GM23338 (cell line): Measurements from ENCODE around the gene BCL2L2. TPM values are rescaled to one million over a fixed set of nuclear protein-coding genes. Genes with fewer than 3 reads are reported as not detected.

ENCODE experiments used
- ATAC-seq: fragments of 200-7000 bp; cut with Tn5 transposase; 3 replicates; pipeline ENCODE4 v1.9.1; 2020
- DNase-seq: peaks from one replicate; pipeline ENCODE4 v3.0.0-alpha.2; 2015; ENCODE audit warnings: low spot score
- H2AFZ ChIP-seq: fragments of 200-600 bp; sonication (generic); 2 replicates; pipeline ENCODE4 v1.8.0; 2016; ENCODE audit warnings: antibody characterized with exemption, mild to moderate bottlenecking, moderate library complexity
- H3F3A ChIP-seq: fragments of 200-600 bp; sonication (generic); replicated peaks from 2 replicates; pipeline ENCODE4 v1.8.0; 2017; ENCODE audit warnings: antibody characterized with exemption, mixed run types, low read depth
- H3K27ac ChIP-seq: fragments of 200-600 bp; sonication (generic); 2 replicates; pipeline ENCODE4 v1.6.1; 2016; ENCODE audit warnings: low read depth
- H3K27me3 ChIP-seq: fragments of 200-600 bp; sonication (generic); 2 replicates; pipeline ENCODE4 v1.8.0; 2016; ENCODE audit warnings: mild to moderate bottlenecking, mixed run types, moderate library complexity; ENCODE audit not compliant: insufficient read depth
- H3K36me3 ChIP-seq: fragments of 200-600 bp; sonication (generic); 2 replicates; pipeline ENCODE4 v1.8.0; 2016; ENCODE audit warnings: mild to moderate bottlenecking; ENCODE audit not compliant: insufficient read depth
- H3K4me1 ChIP-seq: fragments of 200-600 bp; sonication (generic); 2 replicates; pipeline ENCODE4 v1.8.0; 2016; ENCODE audit warnings: mild to moderate bottlenecking, moderate library complexity; ENCODE audit not compliant: insufficient read depth
- H3K4me2 ChIP-seq: fragments of 200-600 bp; sonication (generic); 2 replicates; pipeline ENCODE4 v1.7.1; 2017; ENCODE audit warnings: mixed run types
- H3K4me3 ChIP-seq: fragments of 200-600 bp; sonication (generic); 2 replicates; pipeline ENCODE4 v1.6.1; 2016; ENCODE audit warnings: mixed run types
- H3K79me2 ChIP-seq: fragments of 200-600 bp; sonication (generic); replicated peaks from 2 replicates; pipeline ENCODE4 v1.8.0; 2017; ENCODE audit warnings: mild to moderate bottlenecking; ENCODE audit not compliant: insufficient read depth
- H3K9me2 ChIP-seq: fragments of 200-600 bp; sonication (generic); 2 replicates; pipeline ENCODE4 v1.8.0; 2017; ENCODE audit not compliant: insufficient read depth
- H4K20me1 ChIP-seq: fragments of 200-600 bp; sonication (generic); replicated peaks from 2 replicates; pipeline ENCODE4 v1.8.0; 2017; ENCODE audit warnings: mild to moderate bottlenecking; ENCODE audit not compliant: insufficient read depth
- H3K27ac Mint-ChIP-seq: 2 replicates; pipeline ENCODE4 v1.8.0; 2020; ENCODE audit warnings: inconsistent platforms, mild to moderate bottlenecking, moderate library complexity, mixed read lengths
- H3K27me3 Mint-ChIP-seq: 3 replicates; pipeline ENCODE4 v1.8.0; 2022; ENCODE audit warnings: low read depth, mild to moderate bottlenecking, moderate library complexity, mixed read lengths, inconsistent platforms; ENCODE audit not compliant: insufficient read depth, poor library complexity
- H3K36me3 Mint-ChIP-seq: 3 replicates; pipeline ENCODE4 v1.8.0; 2021; ENCODE audit warnings: low read depth, mild to moderate bottlenecking, inconsistent platforms, moderate library complexity, mixed read lengths
- H3K4me1 Mint-ChIP-seq: 3 replicates; pipeline ENCODE4 v1.8.0; 2020; ENCODE audit warnings: mild to moderate bottlenecking, inconsistent platforms, mixed read lengths
- H3K4me3 Mint-ChIP-seq: 3 replicates; pipeline ENCODE4 v1.8.0; 2021; ENCODE audit warnings: moderate library complexity, mild to moderate bottlenecking, inconsistent platforms, mixed read lengths
- H3K9me3 Mint-ChIP-seq: 3 replicates; pipeline ENCODE4 v1.8.0; 2020; ENCODE audit warnings: moderate library complexity, mild to moderate bottlenecking, inconsistent platforms, mixed read lengths
- CREB1 ChIP-seq: fragments of 250-450 bp; sonication (Bioruptor Pico); IDR thresholded peaks from 2 replicates; pipeline ENCODE4 v1.5.0; 2020; ENCODE audit warnings: low read depth, mild to moderate bottlenecking, moderate library complexity
- EZH2phosphoT487 ChIP-seq: fragments of 200-600 bp; sonication (generic); IDR thresholded peaks from one replicate; pipeline ENCODE4 v1.8.1; 2018; ENCODE audit warnings: antibody characterized with exemption; ENCODE audit not compliant: unreplicated experiment
- JUNB ChIP-seq: IDR thresholded peaks from one replicate; pipeline ENCODE4 v1.6.1; 2016; ENCODE audit warnings: antibody characterized with exemption; ENCODE audit not compliant: unreplicated experiment
- NANOG ChIP-seq: IDR thresholded peaks from 2 replicates; pipeline ENCODE4 v1.6.1; 2016; ENCODE audit warnings: antibody characterized with exemption, borderline replicate concordance
- POLR2AphosphoS5 ChIP-seq: IDR thresholded peaks from 2 replicates; pipeline ENCODE4 v1.6.1; 2016; ENCODE audit warnings: antibody characterized with exemption, low read depth
- STAT1 ChIP-seq: IDR thresholded peaks from one replicate; pipeline ENCODE4 v1.6.1; 2016; ENCODE audit warnings: antibody characterized with exemption; ENCODE audit not compliant: unreplicated experiment
- ZNF114 ChIP-seq: fragments of 250-450 bp; sonication (Bioruptor Pico); IDR thresholded peaks from 2 replicates; pipeline ENCODE4 v1.5.0; 2020; ENCODE audit warnings: mild to moderate bottlenecking, moderate library complexity
- ZNF331 ChIP-seq: fragments of 250-450 bp; sonication (Bioruptor Pico); IDR thresholded peaks from 2 replicates; pipeline ENCODE4 v1.5.0; 2020; ENCODE audit warnings: low read depth, mild to moderate bottlenecking, moderate library complexity
- long read RNA-seq: library from polyadenylated mRNA; unstranded; transcript quantifications from one replicate; pipeline ENCODE4 v2.0.0, GENCODE V29; 2020; ENCODE audit not compliant: unreplicated experiment
- polyA plus RNA-seq: library from polyadenylated mRNA; unstranded; fragments of >200 nt; fragmentation: Nextera tagmentation; extraction: Ambion mirVana; gene quantifications from 2 replicates; pipeline ENCODE4 v1.2.1, GENCODE V29; 2016
- total RNA-seq: library from RNA; depleted of rRNA; stranded (reverse); fragments of >200 nt; shearing (Covaris generic); gene quantifications from 2 replicates; pipeline ENCODE4 v1.2.3, GENCODE V29; 2014; rRNA removed
- TF ChIP-seq, protein P1 (sequence below): fragments of 250-450 bp; sonication (Bioruptor Pico); IDR thresholded peaks from 2 replicates; pipeline ENCODE4 v1.5.0; 2020; ENCODE audit warnings: mild to moderate bottlenecking, moderate library complexity
- TF ChIP-seq, protein P2 (sequence below): IDR thresholded peaks from one replicate; pipeline ENCODE4 v1.6.1; 2018; ENCODE audit warnings: antibody characterized with exemption; ENCODE audit not compliant: unreplicated experiment
- TF ChIP-seq, protein P3 (sequence below), 2 experiments: fragments of 200-600 bp in 1 of 2; sonication (generic) in 1 of 2; conservative IDR thresholded peaks; 2 replicates each; pipeline versions ENCODE4 v1.5.1 to v1.6.1; 2016 to 2017; ENCODE audit warnings: antibody characterized with exemption in 2 of 2, low read depth in 2 of 2, mild to moderate bottlenecking in 2 of 2, moderate library complexity in 1 of 2
- TF ChIP-seq, protein P4 (sequence below): IDR thresholded peaks from 2 replicates; pipeline ENCODE4 v1.6.1; 2016; ENCODE audit warnings: antibody characterized with exemption

BCL2L2 gene, protein sequence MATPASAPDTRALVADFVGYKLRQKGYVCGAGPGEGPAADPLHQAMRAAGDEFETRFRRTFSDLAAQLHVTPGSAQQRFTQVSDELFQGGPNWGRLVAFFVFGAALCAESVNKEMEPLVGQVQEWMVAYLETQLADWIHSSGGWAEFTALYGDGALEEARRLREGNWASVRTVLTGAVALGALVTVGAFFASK
- 11.0 and 12.3 TPM in 2 replicates for total RNA-seq
- polyA plus RNA-seq, result 3.5 and 3.6 TPM in 2 replicates
- long read RNA-seq, result 0 reads

DNA sequence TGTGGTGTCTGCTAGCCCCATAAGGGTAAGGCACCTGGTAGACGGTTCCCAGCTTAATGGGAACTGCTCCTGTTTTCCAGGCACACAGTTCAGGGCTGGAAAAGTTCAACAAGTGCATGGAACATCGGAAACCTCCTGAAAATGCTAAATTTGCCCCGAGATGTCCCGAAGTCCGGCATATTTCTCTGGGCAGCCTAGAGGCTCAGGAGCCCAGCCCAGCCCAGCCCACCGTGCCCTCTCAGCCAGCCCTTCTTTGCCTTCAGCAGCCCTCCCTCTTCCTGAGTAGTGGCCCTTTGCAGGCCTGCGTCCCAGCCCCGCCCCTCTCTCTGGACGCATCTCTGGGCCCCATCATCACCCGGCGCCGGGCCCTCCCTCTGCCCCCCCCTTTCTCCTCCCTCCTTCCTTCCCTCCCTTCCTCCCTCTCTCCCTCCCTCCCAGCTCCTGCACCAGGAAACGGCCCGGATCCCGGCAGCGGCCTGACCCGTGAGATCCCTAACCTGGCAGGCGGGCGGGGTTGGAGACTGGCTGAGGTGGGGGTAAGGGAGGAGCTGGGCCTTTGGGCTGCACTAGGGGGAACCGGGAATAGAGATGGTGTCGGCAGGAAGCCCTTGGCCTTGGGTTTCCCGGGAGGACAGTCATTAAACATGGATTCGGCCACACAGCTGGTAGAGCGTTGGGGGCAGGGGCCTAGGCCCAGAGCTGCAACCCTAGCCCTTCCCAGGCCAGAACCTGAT is at the start of gene BCL2L2:
Gene BCL2L2, plus strand, starts transcription at position 422 of the 734 bp plus-strand sequence. CDS start 935 bp downstream, outside the sequence.
- no peaks in the 10 kb centered on the region; the same call in 1 of the 2 replicates for H4K20me1 ChIP-seq
- TF ChIP-seq STAT1 (no peak), JUNB (no peak), POLR2AphosphoS5 (peak; percentile 80), ZNF114 (CRISPR knock-in tag) (no peak), CREB1 (CRISPR knock-in tag) (peak; percentile 98), EZH2phosphoT487 (no peak), ZNF331 (CRISPR knock-in tag) (no peak), NANOG (no peak)
- TF ChIP-seq, protein P1, sequence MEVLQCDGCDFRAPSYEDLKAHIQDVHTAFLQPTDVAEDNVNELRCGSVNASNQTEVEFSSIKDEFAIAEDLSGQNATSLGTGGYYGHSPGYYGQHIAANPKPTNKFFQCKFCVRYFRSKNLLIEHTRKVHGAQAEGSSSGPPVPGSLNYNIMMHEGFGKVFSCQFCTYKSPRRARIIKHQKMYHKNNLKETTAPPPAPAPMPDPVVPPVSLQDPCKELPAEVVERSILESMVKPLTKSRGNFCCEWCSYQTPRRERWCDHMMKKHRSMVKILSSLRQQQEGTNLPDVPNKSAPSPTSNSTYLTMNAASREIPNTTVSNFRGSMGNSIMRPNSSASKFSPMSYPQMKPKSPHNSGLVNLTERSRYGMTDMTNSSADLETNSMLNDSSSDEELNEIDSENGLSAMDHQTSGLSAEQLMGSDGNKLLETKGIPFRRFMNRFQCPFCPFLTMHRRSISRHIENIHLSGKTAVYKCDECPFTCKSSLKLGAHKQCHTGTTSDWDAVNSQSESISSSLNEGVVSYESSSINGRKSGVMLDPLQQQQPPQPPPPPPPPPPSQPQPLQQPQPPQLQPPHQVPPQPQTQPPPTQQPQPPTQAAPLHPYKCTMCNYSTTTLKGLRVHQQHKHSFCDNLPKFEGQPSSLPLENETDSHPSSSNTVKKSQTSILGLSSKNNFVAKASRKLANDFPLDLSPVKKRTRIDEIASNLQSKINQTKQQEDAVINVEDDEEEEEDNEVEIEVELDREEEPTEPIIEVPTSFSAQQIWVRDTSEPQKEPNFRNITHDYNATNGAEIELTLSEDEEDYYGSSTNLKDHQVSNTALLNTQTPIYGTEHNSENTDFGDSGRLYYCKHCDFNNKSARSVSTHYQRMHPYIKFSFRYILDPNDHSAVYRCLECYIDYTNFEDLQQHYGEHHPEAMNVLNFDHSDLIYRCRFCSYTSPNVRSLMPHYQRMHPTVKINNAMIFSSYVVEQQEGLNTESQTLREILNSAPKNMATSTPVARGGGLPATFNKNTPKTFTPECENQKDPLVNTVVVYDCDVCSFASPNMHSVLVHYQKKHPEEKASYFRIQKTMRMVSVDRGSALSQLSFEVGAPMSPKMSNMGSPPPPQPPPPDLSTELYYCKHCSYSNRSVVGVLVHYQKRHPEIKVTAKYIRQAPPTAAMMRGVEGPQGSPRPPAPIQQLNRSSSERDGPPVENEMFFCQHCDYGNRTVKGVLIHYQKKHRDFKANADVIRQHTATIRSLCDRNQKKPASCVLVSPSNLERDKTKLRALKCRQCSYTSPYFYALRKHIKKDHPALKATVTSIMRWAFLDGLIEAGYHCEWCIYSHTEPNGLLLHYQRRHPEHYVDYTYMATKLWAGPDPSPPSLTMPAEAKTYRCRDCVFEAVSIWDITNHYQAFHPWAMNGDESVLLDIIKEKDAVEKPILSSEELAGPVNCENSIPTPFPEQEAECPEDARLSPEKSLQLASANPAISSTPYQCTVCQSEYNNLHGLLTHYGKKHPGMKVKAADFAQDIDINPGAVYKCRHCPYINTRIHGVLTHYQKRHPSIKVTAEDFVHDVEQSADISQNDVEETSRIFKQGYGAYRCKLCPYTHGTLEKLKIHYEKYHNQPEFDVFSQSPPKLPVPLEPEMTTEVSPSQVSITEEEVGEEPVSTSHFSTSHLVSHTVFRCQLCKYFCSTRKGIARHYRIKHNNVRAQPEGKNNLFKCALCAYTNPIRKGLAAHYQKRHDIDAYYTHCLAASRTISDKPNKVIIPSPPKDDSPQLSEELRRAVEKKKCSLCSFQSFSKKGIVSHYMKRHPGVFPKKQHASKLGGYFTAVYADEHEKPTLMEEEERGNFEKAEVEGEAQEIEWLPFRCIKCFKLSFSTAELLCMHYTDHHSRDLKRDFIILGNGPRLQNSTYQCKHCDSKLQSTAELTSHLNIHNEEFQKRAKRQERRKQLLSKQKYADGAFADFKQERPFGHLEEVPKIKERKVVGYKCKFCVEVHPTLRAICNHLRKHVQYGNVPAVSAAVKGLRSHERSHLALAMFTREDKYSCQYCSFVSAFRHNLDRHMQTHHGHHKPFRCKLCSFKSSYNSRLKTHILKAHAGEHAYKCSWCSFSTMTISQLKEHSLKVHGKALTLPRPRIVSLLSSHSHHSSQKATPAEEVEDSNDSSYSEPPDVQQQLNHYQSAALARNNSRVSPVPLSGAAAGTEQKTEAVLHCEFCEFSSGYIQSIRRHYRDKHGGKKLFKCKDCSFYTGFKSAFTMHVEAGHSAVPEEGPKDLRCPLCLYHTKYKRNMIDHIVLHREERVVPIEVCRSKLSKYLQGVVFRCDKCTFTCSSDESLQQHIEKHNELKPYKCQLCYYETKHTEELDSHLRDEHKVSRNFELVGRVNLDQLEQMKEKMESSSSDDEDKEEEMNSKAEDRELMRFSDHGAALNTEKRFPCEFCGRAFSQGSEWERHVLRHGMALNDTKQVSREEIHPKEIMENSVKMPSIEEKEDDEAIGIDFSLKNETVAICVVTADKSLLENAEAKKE (CRISPR knock-in tag), result no peak
- TF ChIP-seq, protein P2, sequence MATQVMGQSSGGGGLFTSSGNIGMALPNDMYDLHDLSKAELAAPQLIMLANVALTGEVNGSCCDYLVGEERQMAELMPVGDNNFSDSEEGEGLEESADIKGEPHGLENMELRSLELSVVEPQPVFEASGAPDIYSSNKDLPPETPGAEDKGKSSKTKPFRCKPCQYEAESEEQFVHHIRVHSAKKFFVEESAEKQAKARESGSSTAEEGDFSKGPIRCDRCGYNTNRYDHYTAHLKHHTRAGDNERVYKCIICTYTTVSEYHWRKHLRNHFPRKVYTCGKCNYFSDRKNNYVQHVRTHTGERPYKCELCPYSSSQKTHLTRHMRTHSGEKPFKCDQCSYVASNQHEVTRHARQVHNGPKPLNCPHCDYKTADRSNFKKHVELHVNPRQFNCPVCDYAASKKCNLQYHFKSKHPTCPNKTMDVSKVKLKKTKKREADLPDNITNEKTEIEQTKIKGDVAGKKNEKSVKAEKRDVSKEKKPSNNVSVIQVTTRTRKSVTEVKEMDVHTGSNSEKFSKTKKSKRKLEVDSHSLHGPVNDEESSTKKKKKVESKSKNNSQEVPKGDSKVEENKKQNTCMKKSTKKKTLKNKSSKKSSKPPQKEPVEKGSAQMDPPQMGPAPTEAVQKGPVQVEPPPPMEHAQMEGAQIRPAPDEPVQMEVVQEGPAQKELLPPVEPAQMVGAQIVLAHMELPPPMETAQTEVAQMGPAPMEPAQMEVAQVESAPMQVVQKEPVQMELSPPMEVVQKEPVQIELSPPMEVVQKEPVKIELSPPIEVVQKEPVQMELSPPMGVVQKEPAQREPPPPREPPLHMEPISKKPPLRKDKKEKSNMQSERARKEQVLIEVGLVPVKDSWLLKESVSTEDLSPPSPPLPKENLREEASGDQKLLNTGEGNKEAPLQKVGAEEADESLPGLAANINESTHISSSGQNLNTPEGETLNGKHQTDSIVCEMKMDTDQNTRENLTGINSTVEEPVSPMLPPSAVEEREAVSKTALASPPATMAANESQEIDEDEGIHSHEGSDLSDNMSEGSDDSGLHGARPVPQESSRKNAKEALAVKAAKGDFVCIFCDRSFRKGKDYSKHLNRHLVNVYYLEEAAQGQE, result no peak
- TF ChIP-seq, protein P3, sequence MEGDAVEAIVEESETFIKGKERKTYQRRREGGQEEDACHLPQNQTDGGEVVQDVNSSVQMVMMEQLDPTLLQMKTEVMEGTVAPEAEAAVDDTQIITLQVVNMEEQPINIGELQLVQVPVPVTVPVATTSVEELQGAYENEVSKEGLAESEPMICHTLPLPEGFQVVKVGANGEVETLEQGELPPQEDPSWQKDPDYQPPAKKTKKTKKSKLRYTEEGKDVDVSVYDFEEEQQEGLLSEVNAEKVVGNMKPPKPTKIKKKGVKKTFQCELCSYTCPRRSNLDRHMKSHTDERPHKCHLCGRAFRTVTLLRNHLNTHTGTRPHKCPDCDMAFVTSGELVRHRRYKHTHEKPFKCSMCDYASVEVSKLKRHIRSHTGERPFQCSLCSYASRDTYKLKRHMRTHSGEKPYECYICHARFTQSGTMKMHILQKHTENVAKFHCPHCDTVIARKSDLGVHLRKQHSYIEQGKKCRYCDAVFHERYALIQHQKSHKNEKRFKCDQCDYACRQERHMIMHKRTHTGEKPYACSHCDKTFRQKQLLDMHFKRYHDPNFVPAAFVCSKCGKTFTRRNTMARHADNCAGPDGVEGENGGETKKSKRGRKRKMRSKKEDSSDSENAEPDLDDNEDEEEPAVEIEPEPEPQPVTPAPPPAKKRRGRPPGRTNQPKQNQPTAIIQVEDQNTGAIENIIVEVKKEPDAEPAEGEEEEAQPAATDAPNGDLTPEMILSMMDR (conservative IDR thresholded peaks at IDR 0.05; ENCODE audit: low read depth in 2 of 2), result no peak
- TF ChIP-seq, protein P4, sequence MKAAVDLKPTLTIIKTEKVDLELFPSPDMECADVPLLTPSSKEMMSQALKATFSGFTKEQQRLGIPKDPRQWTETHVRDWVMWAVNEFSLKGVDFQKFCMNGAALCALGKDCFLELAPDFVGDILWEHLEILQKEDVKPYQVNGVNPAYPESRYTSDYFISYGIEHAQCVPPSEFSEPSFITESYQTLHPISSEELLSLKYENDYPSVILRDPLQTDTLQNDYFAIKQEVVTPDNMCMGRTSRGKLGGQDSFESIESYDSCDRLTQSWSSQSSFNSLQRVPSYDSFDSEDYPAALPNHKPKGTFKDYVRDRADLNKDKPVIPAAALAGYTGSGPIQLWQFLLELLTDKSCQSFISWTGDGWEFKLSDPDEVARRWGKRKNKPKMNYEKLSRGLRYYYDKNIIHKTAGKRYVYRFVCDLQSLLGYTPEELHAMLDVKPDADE, result peak; percentile 71; the same call in 1 of the 2 replicates

More for the DNA sequence above, at the start of gene BCL2L2:
- Histone ChIP-seq H3K4me3 (peak within 1 kb of the TSS; percentile 85), H3K27ac (peak within 1 kb of the TSS; percentile 85), H3K9me2 (no peaks in the 10 kb centered on the region), H3K4me2 (peak within 1 kb of the TSS; percentile 96), H3K79me2 (peaks cover 11% of the 10 kb centered on the region; the same call in 1 of the 2 replicates), H3K27me3 (peaks cover 27% of the 10 kb centered on the region), H3F3A (peaks cover 12% of the 10 kb centered on the region), H3K4me1 (peaks cover 15% of the 10 kb centered on the region), H2AFZ (peak within 1 kb of the TSS; percentile 94), H3K36me3 (no peaks in the 10 kb centered on the region; the same call in 1 of the 2 replicates)
- Mint-ChIP-seq H3K4me1 (peaks cover 26% of the 10 kb centered on the region), H3K27ac (peak within 1 kb of the TSS; percentile 96), H3K36me3 (peaks cover 20% of the 10 kb centered on the region; the same call in 2 of the 3 replicates), H3K4me3 (peak within 1 kb of the TSS; percentile 94), H3K9me3 (no peaks in the 10 kb centered on the region; the same call in 2 of the 3 replicates), H3K27me3 (peaks cover 20% of the 10 kb centered on the region)
- DNase-seq (peak; percentile 97), ATAC-seq (peak; percentile 70)
